ENCODE measurements around the gene TSHZ1.

DNA sequence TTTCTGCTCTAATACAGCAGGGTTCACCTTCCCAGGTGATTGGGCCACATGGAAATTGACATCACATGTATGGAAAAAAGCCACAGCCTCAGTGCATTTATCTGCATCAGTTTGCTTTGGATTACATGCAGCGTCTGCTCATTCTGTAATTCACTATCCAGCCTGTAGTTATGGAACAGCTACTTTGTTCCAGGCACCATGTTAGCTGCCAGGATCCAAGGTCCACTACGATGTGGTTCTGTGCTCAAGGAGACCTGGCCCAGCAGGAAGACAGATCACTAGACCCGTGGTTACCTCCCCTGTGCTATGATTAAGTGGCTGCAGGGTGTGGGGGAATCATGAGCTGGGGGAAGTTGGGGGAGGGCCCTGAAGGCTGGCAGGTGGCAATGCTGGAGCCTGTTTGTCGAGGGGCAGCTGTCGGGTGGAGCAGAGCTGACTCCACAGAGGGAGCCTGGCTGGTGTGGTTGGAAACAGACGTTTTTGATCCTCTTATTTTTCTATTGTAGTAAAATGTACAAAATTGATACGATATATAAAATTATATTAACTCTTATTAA, 58.6 kb downstream of the TSHZ1 start:
- TF ChIP-seq, protein P1, sequence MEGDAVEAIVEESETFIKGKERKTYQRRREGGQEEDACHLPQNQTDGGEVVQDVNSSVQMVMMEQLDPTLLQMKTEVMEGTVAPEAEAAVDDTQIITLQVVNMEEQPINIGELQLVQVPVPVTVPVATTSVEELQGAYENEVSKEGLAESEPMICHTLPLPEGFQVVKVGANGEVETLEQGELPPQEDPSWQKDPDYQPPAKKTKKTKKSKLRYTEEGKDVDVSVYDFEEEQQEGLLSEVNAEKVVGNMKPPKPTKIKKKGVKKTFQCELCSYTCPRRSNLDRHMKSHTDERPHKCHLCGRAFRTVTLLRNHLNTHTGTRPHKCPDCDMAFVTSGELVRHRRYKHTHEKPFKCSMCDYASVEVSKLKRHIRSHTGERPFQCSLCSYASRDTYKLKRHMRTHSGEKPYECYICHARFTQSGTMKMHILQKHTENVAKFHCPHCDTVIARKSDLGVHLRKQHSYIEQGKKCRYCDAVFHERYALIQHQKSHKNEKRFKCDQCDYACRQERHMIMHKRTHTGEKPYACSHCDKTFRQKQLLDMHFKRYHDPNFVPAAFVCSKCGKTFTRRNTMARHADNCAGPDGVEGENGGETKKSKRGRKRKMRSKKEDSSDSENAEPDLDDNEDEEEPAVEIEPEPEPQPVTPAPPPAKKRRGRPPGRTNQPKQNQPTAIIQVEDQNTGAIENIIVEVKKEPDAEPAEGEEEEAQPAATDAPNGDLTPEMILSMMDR (conservative IDR thresholded peaks at IDR 0.05; ENCODE audit: low read length): no peak
- no peak for TF ChIP-seq EZH2phosphoT487 (IDR thresholded peaks at IDR 0.05; ENCODE audit: borderline replicate concordance)
